Measurements from ENCODE around the gene CTSC. TPM values are rescaled to one million over a fixed set of nuclear protein-coding genes. Genes with fewer than 3 reads are reported as not detected.

CTSC gene
- total and polyA plus RNA-seq, 2 of the 13 experiments (the other 11 are each of a cell fraction or from before 2014, with no cell fraction given): 144 to 210 TPM

GRCh38 chr11:88318017-88318416 is 19.5 kb downstream of the CTSC start (continued):
- no peak for TF ChIP-seq ZNF468 (CRISPR knock-in tag; IDR thresholded peaks at IDR 0.05)
- no peak for TF ChIP-seq ZNF780A (CRISPR knock-in tag; IDR thresholded peaks at IDR 0.05)

GRCh38 chr11:88317536-88317935 is 20.0 kb downstream of the CTSC start:
- H3K27ac ChIP-seq (ENCODE audit: extremely low read length, insufficient read depth, low read length): no peak overlapping the region
- POLR2A ChIA-PET: no interaction called here
- in situ Hi-C loops (cut with HindIII; ENCODE audit: extremely low pct_ligation_motif_present, low pct_unique_long_range_greater_than_20kb): no loop called here
- FAIRE-seq (no peak), ATAC-seq (no peak), DNase-seq (ENCODE audit: low spot score) (no peak)
- no peaks in the 10 kb centered on the region for H3K4me1 ChIP-seq (ENCODE audit: insufficient read depth, low read length)
- no peak overlapping the region for H3K4me2 ChIP-seq (ENCODE audit: low read depth, low read length)
- H2AFZ ChIP-seq (ENCODE audit: low read length): no peak overlapping the region
- no peaks in the 10 kb centered on the region for H3K36me3 ChIP-seq (replicated peaks in 1 of 2; ENCODE audit: control insufficient read depth in 1 of 2, insufficient read depth in 2 of 2, low read length in 2 of 2)
- H3K79me2 ChIP-seq (ENCODE audit: insufficient read depth, low read length): no peaks in the 10 kb centered on the region
- H4K20me1 ChIP-seq (ENCODE audit: insufficient read depth, low read length): no peaks in the 10 kb centered on the region
- no peak overlapping the region for H3K9ac ChIP-seq (ENCODE audit: insufficient read depth, low read depth, low read length)
- CTCF ChIA-PET (ENCODE audit: low intra/inter-chr PET ratio, low total read pairs): no interaction called here
- H3K9me3 ChIP-seq (ENCODE audit: low read length): no peaks in the 10 kb centered on the region
- no peaks in the 10 kb centered on the region for H3K27me3 ChIP-seq (ENCODE audit: control insufficient read depth in 1 of 2, insufficient read depth in 2 of 2, low read length in 2 of 2)
- no peak for TF ChIP-seq CEBPZ (IDR thresholded peaks at IDR 0.05; ENCODE audit: low read length)
- TF ChIP-seq REL (CRISPR knock-in tag; conservative IDR thresholded peaks at IDR 0.05): no peak
- TF ChIP-seq STAT5B (CRISPR knock-in tag; IDR thresholded peaks at IDR 0.05): no peak
- TF ChIP-seq ZNF224 (CRISPR knock-in tag; IDR thresholded peaks at IDR 0.05): no peak
- TF ChIP-seq BRD4 (CRISPR knock-in tag; IDR thresholded peaks at IDR 0.05): no peak
- no peak for TF ChIP-seq SKIL (CRISPR knock-in tag; IDR thresholded peaks at IDR 0.05; ENCODE audit: borderline replicate concordance)
- no peak for TF ChIP-seq ZNF296 (CRISPR knock-in tag; conservative IDR thresholded peaks at IDR 0.05)
- TF ChIP-seq SOX6 (IDR thresholded peaks at IDR 0.05): no peak
- no peak for TF ChIP-seq SOX6 (CRISPR knock-in tag; IDR thresholded peaks at IDR 0.05)
- no peak for TF ChIP-seq TEAD2 (CRISPR knock-in tag; IDR thresholded peaks at IDR 0.05)
- no peak for TF ChIP-seq NFYB (CRISPR knock-in tag; IDR thresholded peaks at IDR 0.05)
- TF ChIP-seq ZBED4 (CRISPR knock-in tag; IDR thresholded peaks at IDR 0.05; ENCODE audit: borderline replicate concordance): no peak
- TF ChIP-seq CBX5 (CRISPR knock-in tag; IDR thresholded peaks at IDR 0.05; ENCODE audit: borderline replicate concordance): no peak
- no TSS peak for BruUV-seq (replicated peaks)
- intact Hi-C loops (cut with micrococcal nuclease; ENCODE audit: unreplicated experiment): no loop called here
- H3K4me3 ChIP-seq (replicated peaks in 1 of 3; ENCODE audit: insufficient read depth in 1 of 3, low read depth in 2 of 3, low read length in 3 of 3): no peak overlapping the region
- 73% methylated on average over 5 of the region's 5 CpGs for WGBS (ENCODE audit: low lambda C conversion rate)
